Measurements from ENCODE around the gene ZNF423. TPM values are rescaled to one million over a fixed set of nuclear protein-coding genes. Genes with fewer than 3 reads are reported as not detected.

ZNF423 gene
- total RNA-seq, 1 donor from 2014 or later, result 11.9 TPM

DNA sequence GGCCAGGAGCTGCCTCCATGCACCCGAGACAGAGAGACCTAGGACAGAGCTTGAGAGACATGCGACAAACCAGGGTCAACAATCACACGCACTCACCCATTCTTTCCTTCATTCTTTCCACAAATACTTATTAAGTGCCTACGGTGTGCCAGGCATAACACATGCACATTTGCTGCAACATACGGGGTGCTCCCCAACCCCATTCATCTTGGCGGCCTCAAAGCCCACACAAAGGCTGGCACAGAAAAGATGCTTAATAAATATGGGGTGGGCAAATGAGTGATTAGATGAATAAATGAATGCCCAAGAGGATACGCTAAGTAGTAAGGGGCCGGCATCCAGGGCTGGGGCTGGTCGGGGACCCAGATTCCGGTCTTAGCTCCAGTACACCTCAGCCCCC is 117.9 kb downstream of the ZNF423 start:
- H3K27ac ChIP-seq, result no peak overlapping the region
- no peaks in the 10 kb centered on the region for H3K27me3 ChIP-seq
- intact Hi-C loops (cut with DNase I), result no loop called here
- no peaks in the 10 kb centered on the region for H3K9me3 ChIP-seq
- no peaks in the 10 kb centered on the region for H3K36me3 ChIP-seq
- no peaks in the 10 kb centered on the region for H3K4me1 ChIP-seq
- TF ChIP-seq, protein P1, sequence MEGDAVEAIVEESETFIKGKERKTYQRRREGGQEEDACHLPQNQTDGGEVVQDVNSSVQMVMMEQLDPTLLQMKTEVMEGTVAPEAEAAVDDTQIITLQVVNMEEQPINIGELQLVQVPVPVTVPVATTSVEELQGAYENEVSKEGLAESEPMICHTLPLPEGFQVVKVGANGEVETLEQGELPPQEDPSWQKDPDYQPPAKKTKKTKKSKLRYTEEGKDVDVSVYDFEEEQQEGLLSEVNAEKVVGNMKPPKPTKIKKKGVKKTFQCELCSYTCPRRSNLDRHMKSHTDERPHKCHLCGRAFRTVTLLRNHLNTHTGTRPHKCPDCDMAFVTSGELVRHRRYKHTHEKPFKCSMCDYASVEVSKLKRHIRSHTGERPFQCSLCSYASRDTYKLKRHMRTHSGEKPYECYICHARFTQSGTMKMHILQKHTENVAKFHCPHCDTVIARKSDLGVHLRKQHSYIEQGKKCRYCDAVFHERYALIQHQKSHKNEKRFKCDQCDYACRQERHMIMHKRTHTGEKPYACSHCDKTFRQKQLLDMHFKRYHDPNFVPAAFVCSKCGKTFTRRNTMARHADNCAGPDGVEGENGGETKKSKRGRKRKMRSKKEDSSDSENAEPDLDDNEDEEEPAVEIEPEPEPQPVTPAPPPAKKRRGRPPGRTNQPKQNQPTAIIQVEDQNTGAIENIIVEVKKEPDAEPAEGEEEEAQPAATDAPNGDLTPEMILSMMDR (IDR thresholded peaks at IDR 0.05), result no peak
- H3K4me3 ChIP-seq, result no peak overlapping the region
- no peak for ATAC-seq
- no peak for DNase-seq

DNA sequence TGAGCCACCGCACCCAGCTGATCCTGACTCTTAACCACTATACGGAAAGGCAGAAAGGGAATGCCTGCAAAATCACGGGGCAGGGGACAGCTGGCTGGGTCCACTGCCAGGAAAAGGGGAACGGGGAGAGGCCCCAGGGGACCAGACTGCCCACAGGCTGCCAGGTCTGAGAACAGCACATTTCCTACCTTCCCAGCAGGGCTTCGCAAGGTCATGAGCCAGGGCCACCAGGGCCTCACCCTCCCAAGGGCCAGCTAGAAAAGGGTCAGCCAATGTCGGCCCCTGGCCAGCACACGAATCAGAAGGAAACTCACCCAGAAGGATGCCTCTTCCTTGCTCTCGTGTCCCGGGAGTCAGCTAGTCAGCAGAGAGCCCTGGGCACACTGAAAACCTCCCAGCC is 118.4 kb downstream of the ZNF423 start:
- no peaks in the 10 kb centered on the region for H3K36me3 ChIP-seq
- H3K27ac ChIP-seq, result no peak overlapping the region
- H3K4me3 ChIP-seq, result no peak overlapping the region
- H3K4me1 ChIP-seq, result no peaks in the 10 kb centered on the region
- TF ChIP-seq, protein P1 (IDR thresholded peaks at IDR 0.05), result no peak
- H3K9me3 ChIP-seq, result no peaks in the 10 kb centered on the region
- DNase-seq (peak; percentile 60), ATAC-seq (no peak)
- no peaks in the 10 kb centered on the region for H3K27me3 ChIP-seq
- intact Hi-C loops (cut with DNase I), result no loop called here

DNA sequence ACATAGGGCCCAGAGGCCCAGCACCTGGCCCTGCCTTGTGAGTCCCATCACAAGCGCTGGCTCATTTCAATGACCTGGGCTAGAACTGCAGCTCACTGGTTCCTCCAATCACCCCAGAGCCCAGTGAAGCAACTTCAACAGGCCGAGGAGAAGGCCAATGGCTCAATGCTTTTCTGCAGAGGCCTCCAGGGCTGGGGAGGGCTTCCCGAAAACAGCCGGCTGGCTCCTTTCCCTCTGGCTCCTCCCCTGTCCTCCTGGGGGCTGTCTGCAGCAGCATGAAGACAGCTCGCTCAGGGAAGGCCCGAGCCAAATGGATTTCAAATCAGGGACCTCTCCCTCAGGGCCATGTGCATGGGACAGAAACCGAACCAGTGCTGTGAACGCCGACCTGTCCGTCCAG is 121.6 kb downstream of the ZNF423 start:
- Histone ChIP-seq H3K36me3 (no peaks in the 10 kb centered on the region), H3K27me3 (no peaks in the 10 kb centered on the region), H3K4me1 (no peaks in the 10 kb centered on the region), H3K9me3 (no peaks in the 10 kb centered on the region), H3K27ac (no peak overlapping the region), H3K4me3 (no peak overlapping the region)
- ATAC-seq (no peak), DNase-seq (no peak)
- intact Hi-C loops (cut with DNase I), result no loop called here
- TF ChIP-seq, protein P1 (IDR thresholded peaks at IDR 0.05), result no peak

DNA sequence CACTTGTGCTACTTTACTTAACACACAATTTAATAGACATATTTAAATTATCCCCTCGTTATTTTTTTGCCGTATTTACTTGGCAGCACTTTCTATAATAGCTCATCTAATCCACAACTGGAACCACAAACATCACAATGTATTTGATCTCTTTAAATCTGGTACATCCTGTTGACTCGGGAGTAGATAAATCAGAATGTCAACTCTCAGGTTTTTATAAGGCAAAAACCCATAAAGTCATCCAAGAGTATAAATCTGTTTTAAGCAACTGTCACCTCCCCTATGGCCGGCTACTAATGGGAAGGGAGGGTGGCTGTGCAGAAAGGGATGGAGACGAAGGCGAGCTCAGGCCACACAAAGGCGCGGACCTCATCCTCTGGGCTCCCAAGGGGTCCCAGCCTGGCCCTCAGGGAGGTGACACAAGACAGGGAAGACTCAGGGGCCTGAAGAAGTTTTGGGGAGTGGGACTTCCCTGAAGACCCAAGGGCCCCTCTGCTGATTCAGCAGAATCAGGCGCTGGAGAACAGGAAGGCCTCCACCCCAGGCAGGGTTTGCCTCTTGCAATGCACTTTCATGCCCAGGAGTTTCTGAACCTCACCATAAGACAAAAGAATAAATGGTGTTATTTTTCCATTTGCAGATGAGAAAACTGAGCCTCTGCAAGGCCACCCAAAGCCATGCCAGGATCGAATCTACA is 122.5 kb downstream of the ZNF423 start:
- DNase-seq (no peak), ATAC-seq (no peak)
- Histone ChIP-seq H3K4me3 (no peak overlapping the region), H3K27ac (no peak overlapping the region), H3K27me3 (no peaks in the 10 kb centered on the region), H3K9me3 (no peaks in the 10 kb centered on the region), H3K36me3 (no peaks in the 10 kb centered on the region), H3K4me1 (no peaks in the 10 kb centered on the region)
- intact Hi-C loops (cut with DNase I), result no loop called here
- TF ChIP-seq, protein P1 (IDR thresholded peaks at IDR 0.05), result no peak

DNA sequence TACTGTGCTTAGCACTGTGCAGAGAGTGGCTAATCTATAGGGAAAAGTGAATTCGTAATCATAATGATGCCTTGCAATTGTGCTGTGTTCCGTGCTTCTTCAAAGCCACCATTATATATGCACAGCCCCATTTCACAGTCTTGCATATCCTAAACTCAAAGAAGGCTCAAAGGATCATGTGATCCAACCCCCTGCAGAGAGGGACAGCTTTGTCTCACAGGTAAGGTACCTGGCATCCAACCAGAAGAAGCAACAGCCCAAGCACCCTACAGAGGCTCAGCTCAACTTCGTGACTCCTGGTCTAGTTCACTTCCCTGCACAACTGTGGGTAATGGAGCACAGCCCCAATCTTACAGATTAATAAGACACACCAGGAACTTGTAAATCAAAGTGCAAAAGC is 124.0 kb downstream of the ZNF423 start:
- intact Hi-C loops (cut with DNase I), result no loop called here
- Histone ChIP-seq H3K27me3 (no peaks in the 10 kb centered on the region), H3K9me3 (no peaks in the 10 kb centered on the region), H3K36me3 (no peaks in the 10 kb centered on the region), H3K4me3 (no peak overlapping the region), H3K27ac (no peak overlapping the region), H3K4me1 (no peaks in the 10 kb centered on the region)
- TF ChIP-seq, protein P1 (IDR thresholded peaks at IDR 0.05), result no peak
- DNase-seq (no peak), ATAC-seq (no peak)

DNA sequence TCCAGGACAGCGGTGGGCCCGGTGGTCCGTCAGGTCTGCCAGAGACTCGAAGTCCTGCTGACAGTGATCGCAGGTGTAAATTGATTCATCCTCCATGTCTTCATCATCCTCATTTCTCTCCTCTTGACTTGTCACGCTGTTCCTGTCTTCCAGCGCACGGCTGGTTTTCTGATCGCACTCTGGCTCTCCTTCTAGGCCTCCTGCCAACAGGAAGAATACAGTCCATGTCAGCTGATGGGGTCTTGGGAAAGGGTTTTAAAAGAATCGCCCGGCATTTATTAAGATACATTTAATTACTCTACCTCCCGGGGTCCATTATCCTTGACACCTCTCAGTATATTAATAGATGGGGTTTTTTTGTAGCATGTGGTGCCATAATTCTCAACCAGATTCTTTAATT is 125.1 kb downstream of the ZNF423 start:
- intact Hi-C loops (cut with DNase I), result no loop called here
- TF ChIP-seq, protein P1 (IDR thresholded peaks at IDR 0.05), result no peak

More for the DNA sequence above, 125.1 kb downstream of the ZNF423 start:
- no peak for ATAC-seq
- Histone ChIP-seq H3K4me1 (no peaks in the 10 kb centered on the region), H3K27ac (no peak overlapping the region), H3K36me3 (no peaks in the 10 kb centered on the region), H3K27me3 (no peaks in the 10 kb centered on the region), H3K9me3 (no peaks in the 10 kb centered on the region), H3K4me3 (no peak overlapping the region)
- no peak for DNase-seq
